Measurements from ENCODE around the gene TOGARAM2. TPM values are rescaled to one million over a fixed set of nuclear protein-coding genes. Genes with fewer than 3 reads are reported as not detected.

The TOGARAM2 gene
- total RNA-seq, 2 donors from 2014 or later = 0.49 to 2.4 TPM

- ATAC-seq (ENCODE audit: insufficient number of reproducible peaks, low FRiP score, low read depth) (no peak), DNase-seq (ENCODE audit: low spot score) (no peak)
- Histone ChIP-seq H3K36me3 (no peaks in the 10 kb centered on the region), H3K9me3 (no peaks in the 10 kb centered on the region), H3K27me3 (replicated peaks; ENCODE audit: insufficient read depth) (no peaks in the 10 kb centered on the region), H3K4me3 (no peak overlapping the region), H3K27ac (no peak overlapping the region), H3K4me1 (ENCODE audit: control insufficient read depth in 1 of 2, low read depth in 2 of 2) (peaks cover 0 to 22% of the 10 kb centered on the region in 2 donors)
- TF ChIP-seq CTCF (IDR thresholded peaks at IDR 0.05) = no peak
Measured at GRCh38 chr2:29062371-29062770, 81.3 kb downstream of the TOGARAM2 start.

- no peak for TF ChIP-seq CTCF (IDR thresholded peaks at IDR 0.05)
- Histone ChIP-seq H3K27me3 (replicated peaks; ENCODE audit: insufficient read depth) (no peaks in the 10 kb centered on the region), H3K4me1 (ENCODE audit: control insufficient read depth in 1 of 2, low read depth in 2 of 2) (peaks cover 0 to 22% of the 10 kb centered on the region in 2 donors), H3K27ac (no peak overlapping the region), H3K9me3 (no peaks in the 10 kb centered on the region), H3K4me3 (no peak overlapping the region), H3K36me3 (no peaks in the 10 kb centered on the region)
- ATAC-seq (ENCODE audit: insufficient number of reproducible peaks, low FRiP score, low read depth) (no peak), DNase-seq (ENCODE audit: low spot score) (no peak)
Measured at GRCh38 chr2:29063056-29063455, 82.0 kb downstream of the TOGARAM2 start.

GRCh38 chr2:29063646-29064345 is 82.7 kb downstream of the TOGARAM2 start:
- Histone ChIP-seq H3K4me1 (ENCODE audit: control insufficient read depth in 1 of 2, low read depth in 2 of 2) (peaks cover 0 to 22% of the 10 kb centered on the region in 2 donors), H3K36me3 (no peaks in the 10 kb centered on the region), H3K9me3 (no peaks in the 10 kb centered on the region), H3K27me3 (replicated peaks; ENCODE audit: insufficient read depth) (no peaks in the 10 kb centered on the region), H3K27ac (no peak overlapping the region), H3K4me3 (peak overlapping the region; percentile 56)
- DNase-seq (ENCODE audit: low spot score) (no peak), ATAC-seq (ENCODE audit: insufficient number of reproducible peaks, low FRiP score, low read depth) (no peak)
- no peak for TF ChIP-seq CTCF (IDR thresholded peaks at IDR 0.05)

GRCh38 chr2:29064346-29064715 is 83.2 kb downstream of the TOGARAM2 start:
- Histone ChIP-seq H3K4me1 (ENCODE audit: control insufficient read depth in 1 of 2, low read depth in 2 of 2) (peaks cover 0 to 22% of the 10 kb centered on the region in 2 donors), H3K4me3 (no peak overlapping the region), H3K36me3 (no peaks in the 10 kb centered on the region), H3K27me3 (replicated peaks; ENCODE audit: insufficient read depth) (no peaks in the 10 kb centered on the region), H3K9me3 (no peaks in the 10 kb centered on the region), H3K27ac (no peak overlapping the region)
- DNase-seq (ENCODE audit: low spot score) = no peak
- ATAC-seq (ENCODE audit: insufficient number of reproducible peaks, low FRiP score, low read depth) = no peak
- TF ChIP-seq CTCF (IDR thresholded peaks at IDR 0.05) = no peak

- Histone ChIP-seq H3K27ac (no peak overlapping the region), H3K4me3 (no peak overlapping the region), H3K27me3 (replicated peaks; ENCODE audit: insufficient read depth) (no peaks in the 10 kb centered on the region), H3K9me3 (no peaks in the 10 kb centered on the region), H3K4me1 (ENCODE audit: control insufficient read depth in 1 of 2, low read depth in 2 of 2) (peaks cover 0 to 22% of the 10 kb centered on the region in 2 donors), H3K36me3 (no peaks in the 10 kb centered on the region)
- ATAC-seq (ENCODE audit: insufficient number of reproducible peaks, low FRiP score, low read depth) (no peak), DNase-seq (ENCODE audit: low spot score) (no peak)
- no peak for TF ChIP-seq CTCF (IDR thresholded peaks at IDR 0.05)
Measured at GRCh38 chr2:29064746-29065067, 83.6 kb downstream of the TOGARAM2 start.

Data from thoracic aorta (tissue), 2 donors.